GM23338 (cell line): ENCODE results near the gene COBL. TPM values are rescaled to one million over a fixed set of nuclear protein-coding genes. Genes with fewer than 3 reads are reported as not detected.
A peak's percentile ranks its signal among the peaks of the same experiment; 100 is the strongest.

Experiments used
- ATAC-seq: fragments of 200-7000 bp; cut with Tn5 transposase; 3 replicates; pipeline ENCODE4 v1.9.1; 2020
- DNase-seq: peaks from one replicate; pipeline ENCODE4 v3.0.0-alpha.2; 2015; ENCODE audit warnings: low spot score
- H2AFZ ChIP-seq: fragments of 200-600 bp; sonication (generic); 2 replicates; pipeline ENCODE4 v1.8.0; 2016; ENCODE audit warnings: antibody characterized with exemption, mild to moderate bottlenecking, moderate library complexity
- H3F3A ChIP-seq: fragments of 200-600 bp; sonication (generic); replicated peaks from 2 replicates; pipeline ENCODE4 v1.8.0; 2017; ENCODE audit warnings: antibody characterized with exemption, mixed run types, low read depth
- H3K27ac ChIP-seq: fragments of 200-600 bp; sonication (generic); 2 replicates; pipeline ENCODE4 v1.6.1; 2016; ENCODE audit warnings: low read depth
- H3K27me3 ChIP-seq: fragments of 200-600 bp; sonication (generic); 2 replicates; pipeline ENCODE4 v1.8.0; 2016; ENCODE audit warnings: mild to moderate bottlenecking, mixed run types, moderate library complexity; ENCODE audit not compliant: insufficient read depth
- H3K36me3 ChIP-seq: fragments of 200-600 bp; sonication (generic); 2 replicates; pipeline ENCODE4 v1.8.0; 2016; ENCODE audit warnings: mild to moderate bottlenecking; ENCODE audit not compliant: insufficient read depth
- H3K4me1 ChIP-seq: fragments of 200-600 bp; sonication (generic); 2 replicates; pipeline ENCODE4 v1.8.0; 2016; ENCODE audit warnings: mild to moderate bottlenecking, moderate library complexity; ENCODE audit not compliant: insufficient read depth
- H3K4me2 ChIP-seq: fragments of 200-600 bp; sonication (generic); 2 replicates; pipeline ENCODE4 v1.7.1; 2017; ENCODE audit warnings: mixed run types
- H3K4me3 ChIP-seq: fragments of 200-600 bp; sonication (generic); 2 replicates; pipeline ENCODE4 v1.6.1; 2016; ENCODE audit warnings: mixed run types
- H3K79me2 ChIP-seq: fragments of 200-600 bp; sonication (generic); replicated peaks from 2 replicates; pipeline ENCODE4 v1.8.0; 2017; ENCODE audit warnings: mild to moderate bottlenecking; ENCODE audit not compliant: insufficient read depth
- H3K9me2 ChIP-seq: fragments of 200-600 bp; sonication (generic); 2 replicates; pipeline ENCODE4 v1.8.0; 2017; ENCODE audit not compliant: insufficient read depth
- H4K20me1 ChIP-seq: fragments of 200-600 bp; sonication (generic); replicated peaks from 2 replicates; pipeline ENCODE4 v1.8.0; 2017; ENCODE audit warnings: mild to moderate bottlenecking; ENCODE audit not compliant: insufficient read depth
- H3K27ac Mint-ChIP-seq: 2 replicates; pipeline ENCODE4 v1.8.0; 2020; ENCODE audit warnings: inconsistent platforms, mild to moderate bottlenecking, moderate library complexity, mixed read lengths
- H3K27me3 Mint-ChIP-seq: 3 replicates; pipeline ENCODE4 v1.8.0; 2022; ENCODE audit warnings: low read depth, mild to moderate bottlenecking, moderate library complexity, mixed read lengths, inconsistent platforms; ENCODE audit not compliant: insufficient read depth, poor library complexity
- H3K36me3 Mint-ChIP-seq: 3 replicates; pipeline ENCODE4 v1.8.0; 2021; ENCODE audit warnings: low read depth, mild to moderate bottlenecking, inconsistent platforms, moderate library complexity, mixed read lengths
- H3K4me1 Mint-ChIP-seq: 3 replicates; pipeline ENCODE4 v1.8.0; 2020; ENCODE audit warnings: mild to moderate bottlenecking, inconsistent platforms, mixed read lengths
- H3K4me3 Mint-ChIP-seq: 3 replicates; pipeline ENCODE4 v1.8.0; 2021; ENCODE audit warnings: moderate library complexity, mild to moderate bottlenecking, inconsistent platforms, mixed read lengths
- H3K9me3 Mint-ChIP-seq: 3 replicates; pipeline ENCODE4 v1.8.0; 2020; ENCODE audit warnings: moderate library complexity, mild to moderate bottlenecking, inconsistent platforms, mixed read lengths
- EZH2phosphoT487 ChIP-seq: fragments of 200-600 bp; sonication (generic); IDR thresholded peaks from one replicate; pipeline ENCODE4 v1.8.1; 2018; ENCODE audit warnings: antibody characterized with exemption; ENCODE audit not compliant: unreplicated experiment
- NANOG ChIP-seq: IDR thresholded peaks from 2 replicates; pipeline ENCODE4 v1.6.1; 2016; ENCODE audit warnings: antibody characterized with exemption, borderline replicate concordance
- STAT1 ChIP-seq: IDR thresholded peaks from one replicate; pipeline ENCODE4 v1.6.1; 2016; ENCODE audit warnings: antibody characterized with exemption; ENCODE audit not compliant: unreplicated experiment
- ZNF114 ChIP-seq: fragments of 250-450 bp; sonication (Bioruptor Pico); IDR thresholded peaks from 2 replicates; pipeline ENCODE4 v1.5.0; 2020; ENCODE audit warnings: mild to moderate bottlenecking, moderate library complexity
- ZNF331 ChIP-seq: fragments of 250-450 bp; sonication (Bioruptor Pico); IDR thresholded peaks from 2 replicates; pipeline ENCODE4 v1.5.0; 2020; ENCODE audit warnings: low read depth, mild to moderate bottlenecking, moderate library complexity
- ZNF462 ChIP-seq: fragments of 250-450 bp; sonication (Bioruptor Pico); IDR thresholded peaks from 2 replicates; pipeline ENCODE4 v1.5.0; 2020; ENCODE audit warnings: mild to moderate bottlenecking, moderate library complexity
- polyA plus RNA-seq: library from polyadenylated mRNA; unstranded; fragments of >200 nt; fragmentation: Nextera tagmentation; extraction: Ambion mirVana; gene quantifications from 2 replicates; pipeline ENCODE4 v1.2.1, GENCODE V29; 2016
- total RNA-seq: library from RNA; depleted of rRNA; stranded (reverse); fragments of >200 nt; shearing (Covaris generic); gene quantifications from 2 replicates; pipeline ENCODE4 v1.2.3, GENCODE V29; 2014
- TF ChIP-seq, protein P1 (sequence below): IDR thresholded peaks from 2 replicates; pipeline ENCODE4 v1.6.1; 2016; ENCODE audit warnings: antibody characterized with exemption

The COBL gene
- total and polyA plus RNA-seq, 2 experiments from 2014 or later, result 18.3 to 51.9 TPM

DNA sequence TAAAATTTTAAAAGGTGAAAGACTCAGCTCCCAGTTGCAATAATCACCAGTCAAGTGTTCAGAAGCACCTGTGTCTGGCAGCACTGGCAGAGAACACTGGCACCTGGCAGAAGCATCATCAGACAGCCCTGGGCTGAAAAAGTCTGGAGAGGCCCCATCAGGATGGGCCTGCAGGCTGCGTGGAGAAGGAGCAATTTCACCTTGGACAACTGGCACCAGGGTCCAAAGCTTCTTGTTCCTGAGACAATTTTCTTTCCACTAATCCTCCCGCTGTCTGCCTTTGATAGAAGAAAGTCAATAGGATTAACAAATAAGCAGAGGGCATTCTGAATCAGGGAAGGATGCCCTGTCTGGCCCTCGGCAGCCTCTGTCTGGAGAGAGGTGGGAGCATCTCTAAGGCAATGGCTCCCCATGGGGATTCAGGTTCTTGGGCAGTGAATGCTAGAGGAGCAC lies 6.5 kb downstream of the COBL start:
- H3K4me2 ChIP-seq, result peak overlapping the region; percentile 34; the same call in 1 of the 2 replicates
- H3K4me3 ChIP-seq, result no peak overlapping the region
- H3K9me2 ChIP-seq, result no peaks in the 10 kb centered on the region
- no peak for TF ChIP-seq ZNF462 (CRISPR knock-in tag)
- TF ChIP-seq NANOG, result no peak
- TF ChIP-seq STAT1, result no peak
- no peak for TF ChIP-seq ZNF114 (CRISPR knock-in tag)
- no peak for TF ChIP-seq ZNF331 (CRISPR knock-in tag)
- no peak for TF ChIP-seq EZH2phosphoT487
- TF ChIP-seq, protein P1, sequence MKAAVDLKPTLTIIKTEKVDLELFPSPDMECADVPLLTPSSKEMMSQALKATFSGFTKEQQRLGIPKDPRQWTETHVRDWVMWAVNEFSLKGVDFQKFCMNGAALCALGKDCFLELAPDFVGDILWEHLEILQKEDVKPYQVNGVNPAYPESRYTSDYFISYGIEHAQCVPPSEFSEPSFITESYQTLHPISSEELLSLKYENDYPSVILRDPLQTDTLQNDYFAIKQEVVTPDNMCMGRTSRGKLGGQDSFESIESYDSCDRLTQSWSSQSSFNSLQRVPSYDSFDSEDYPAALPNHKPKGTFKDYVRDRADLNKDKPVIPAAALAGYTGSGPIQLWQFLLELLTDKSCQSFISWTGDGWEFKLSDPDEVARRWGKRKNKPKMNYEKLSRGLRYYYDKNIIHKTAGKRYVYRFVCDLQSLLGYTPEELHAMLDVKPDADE, result no peak
- 0 out of 2 replicates have a peak, but pooled peaks cover 6% of the 10 kb centered on the region for H3F3A ChIP-seq
- Mint-ChIP-seq H3K27ac (no peak overlapping the region), H3K27me3 (peaks cover 15% of the 10 kb centered on the region), H3K4me3 (no peak overlapping the region), H3K36me3 (no peaks in the 10 kb centered on the region; the same call in 2 of the 3 replicates), H3K9me3 (no peaks in the 10 kb centered on the region), H3K4me1 (peaks cover 72% of the 10 kb centered on the region)
- H2AFZ ChIP-seq, result no peak overlapping the region
- H4K20me1 ChIP-seq, result peaks cover 51% of the 10 kb centered on the region
- H3K36me3 ChIP-seq, result no peaks in the 10 kb centered on the region
- peaks cover 100% of the 10 kb centered on the region for H3K79me2 ChIP-seq
- H3K4me1 ChIP-seq, result peaks cover 73% of the 10 kb centered on the region
- DNase-seq, result no peak
- ATAC-seq, result peak; percentile 11
- H3K27me3 ChIP-seq, result peaks cover 10% of the 10 kb centered on the region
- H3K27ac ChIP-seq, result peak overlapping the region; percentile 1; the same call in 1 of the 2 replicates
